K562 (cell line): ENCODE measurements around the gene COL10A1. TPM values are rescaled to one million over a fixed set of nuclear protein-coding genes. Genes with fewer than 3 reads are reported as not detected.
A peak's percentile ranks its signal among the peaks of the same experiment; 100 is the strongest.

Experiments
- CBX1 ChIP-seq: sonication (generic); IDR thresholded peaks from 2 replicates; pipeline ENCODE4 v1.6.1; 2016; ENCODE audit warnings: antibody characterized with exemption, low read depth, mild to moderate bottlenecking
- EP400 ChIP-seq: fragments of 450-650 bp; IDR thresholded peaks from 2 replicates; pipeline ENCODE4 v1.6.1; 2017; ENCODE audit warnings: antibody characterized with exemption, mild to moderate bottlenecking, moderate library complexity
- ETV5 ChIP-seq: sonication (generic); formaldehyde crosslinking; IDR thresholded peaks from 2 replicates; pipeline ENCODE4 v1.4.0; 2020; ENCODE audit warnings: low read depth, mild to moderate bottlenecking, missing genetic modification reagents
- GATAD2A ChIP-seq: fragments of 450-650 bp; IDR thresholded peaks from 2 replicates; pipeline ENCODE4 v1.6.1; 2017
- HNRNPL ChIP-seq: fragments of 200-400 bp; formaldehyde crosslinking; IDR thresholded peaks from 2 replicates; pipeline ENCODE4 v1.6.1; 2017; ENCODE audit warnings: low read depth, mild to moderate bottlenecking, low read length
- NFIC ChIP-seq: fragments of 450-650 bp; IDR thresholded peaks from 2 replicates; pipeline ENCODE4 v1.6.1; 2017; ENCODE audit warnings: mild to moderate bottlenecking, inconsistent platforms
- NR2C1 ChIP-seq, 2 experiments: fragments of 450-650 bp; IDR thresholded peaks; 2 replicates each; pipeline ENCODE4 v1.6.1; 2017; ENCODE audit warnings: mild to moderate bottlenecking in 2 of 2, antibody characterized with exemption in 1 of 2, inconsistent platforms in 1 of 2, missing compliant biosample characterization in 1 of 2, missing genetic modification characterization in 1 of 2
- NR2C2 ChIP-seq, 2 experiments: fragments of 200-800 bp in 1 of 2; sonication (Bioruptor generic) in 1 of 2; sonication (generic) in 1 of 2; formaldehyde crosslinking in 1 of 2; IDR thresholded peaks; 2 replicates each; pipeline versions ENCODE4 v1.6.1 to v1.8.0; 2016 to 2022; ENCODE audit warnings: mild to moderate bottlenecking in 1 of 2, missing compliant biosample characterization in 1 of 2, missing genetic modification characterization in 1 of 2, missing genetic modification reagents in 1 of 2
- POLR2AphosphoS5 ChIP-seq: IDR thresholded peaks from 2 replicates; pipeline ENCODE4 v1.6.1; 2011; ENCODE audit warnings: mild to moderate bottlenecking, low read depth, low read length, moderate library complexity; ENCODE audit not compliant: control insufficient read depth, insufficient read depth
- PTBP1 ChIP-seq: fragments of 200-400 bp; formaldehyde crosslinking; IDR thresholded peaks from 2 replicates; pipeline ENCODE4 v1.6.1; 2017; ENCODE audit warnings: low read depth, low read length
- RBM15 ChIP-seq: fragments of 200-400 bp; formaldehyde crosslinking; IDR thresholded peaks from 2 replicates; pipeline ENCODE4 v1.6.1; 2018; ENCODE audit warnings: mild to moderate bottlenecking, low read length, moderate library complexity; ENCODE audit not compliant: insufficient read depth
- SAP30 ChIP-seq: fragments of 200-600 bp; sonication (generic); IDR thresholded peaks from 2 replicates; pipeline ENCODE4 v1.6.1; 2012; ENCODE audit warnings: borderline replicate concordance, low read depth, mild to moderate bottlenecking, moderate library complexity, low read length, control low read depth, inconsistent platforms; ENCODE audit not compliant: insufficient read depth, poor library complexity, severe bottlenecking
- SRSF7 ChIP-seq: fragments of 200-400 bp; formaldehyde crosslinking; optimal IDR thresholded peaks from 2 replicates; pipeline ENCODE3; 2017; ENCODE audit warnings: mild to moderate bottlenecking, low read depth, low read length
- ZBTB49 ChIP-seq: sonication (generic); formaldehyde crosslinking; IDR thresholded peaks from 2 replicates; pipeline ENCODE4 v1.8.0; 2022; ENCODE audit warnings: missing genetic modification reagents, mild to moderate bottlenecking, borderline replicate concordance
- ZEB2 ChIP-seq: fragments of 450-650 bp; IDR thresholded peaks from 2 replicates; pipeline ENCODE4 v1.6.1; 2016
- ZNF146 ChIP-seq: IDR thresholded peaks from one replicate; pipeline ENCODE4 v1.6.1; 2018; ENCODE audit warnings: missing compliant biosample characterization; ENCODE audit not compliant: unreplicated experiment
- ZNF282 ChIP-seq: sonication (generic); formaldehyde crosslinking; IDR thresholded peaks from 2 replicates; pipeline ENCODE4 v1.8.1; 2023; ENCODE audit warnings: missing genetic modification reagents
- ZNF583 ChIP-seq: fragments of 250-450 bp; sonication (Bioruptor Pico); IDR thresholded peaks from 2 replicates; pipeline ENCODE4 v1.4.0; 2020
- ZNF639 ChIP-seq, 2 experiments: fragments of 200-800 bp in 1 of 2; sonication (Bioruptor generic) in 1 of 2; sonication (generic) in 1 of 2; formaldehyde crosslinking in 1 of 2; IDR thresholded peaks in 1 of 2; conservative IDR thresholded peaks in 1 of 2; 2 replicates each; pipeline versions ENCODE4 v1.5.0 to v1.6.1; 2016 to 2020; ENCODE audit warnings: missing compliant biosample characterization in 1 of 2, missing genetic modification characterization in 1 of 2, missing genetic modification reagents in 1 of 2
- polyA plus RNA-seq, 8 experiments: library from polyadenylated mRNA; depleted of rRNA in 4 of 8; stranded (reverse) in 5 of 8; unstranded in 3 of 8; fragments of >200 nt; fragmentation: Nextera tagmentation in 2 of 8; fragmentation: Illumina TruSeq in 1 of 8; extraction: Ambion mirVana in 2 of 8; extraction: Trizol in 1 of 8; gene quantifications; 2 replicates each; pipeline versions ENCODE4 v1.2.1 to v1.2.3, GENCODE V29; 2011 to 2014; ENCODE audit warnings: inconsistent platforms in 1 of 8, missing spikeins in 1 of 8
- total RNA-seq, 7 experiments: library from RNA; depleted of rRNA in 6 of 7; stranded (reverse); fragments of >200 nt in 6 of 7; fragmentation: Illumina TruSeq in 2 of 7; extraction: Trizol in 2 of 7; gene quantifications; 2 replicates each; pipeline versions ENCODE4 v1.2.1 to v1.2.3, GENCODE V29; 2011 to 2021; ENCODE audit warnings: low replicate concordance in 1 of 7

The COL10A1 gene
- total and polyA plus RNA-seq, 9 of the 15 experiments (the other 6 are each of a cell fraction or from before 2014, with no cell fraction given) = 0.06 to 0.08 TPM; not detected in 7

GRCh38 chr6:116100419-116101301, 25.3 kb downstream of the COL10A1 start, which contains the start of gene NT5DC1 (continued):
- TF ChIP-seq ETV5 (CRISPR knock-in tag) (peak; percentile 38; the same call in 1 of the 2 replicates), SAP30 (peak; percentile 4), ZBTB49 (CRISPR knock-in tag) (no peak), GATAD2A (0 out of 2 replicates have a peak, but pooled peaks have one; percentile 29), NR2C2 (CRISPR knock-in tag; IDR thresholded peaks at IDR 0.05) (no peak), NR2C2 (tag; IDR thresholded peaks at IDR 0.05) (peak; percentile 93), ZNF146 (CRISPR knock-in tag) (peak; percentile 12), NR2C1 (IDR thresholded peaks at IDR 0.05) (peak; percentile 89), NR2C1 (tag; IDR thresholded peaks at IDR 0.05) (peak; percentile 86), SRSF7 (no peak), POLR2AphosphoS5 (0 out of 2 replicates have a peak, but pooled peaks have one; percentile 48), ZNF583 (CRISPR knock-in tag) (0 out of 2 replicates have a peak, but pooled peaks have one; percentile 27), ZEB2 (0 out of 2 replicates have a peak, but pooled peaks have one; percentile 14), PTBP1 (no peak), ZNF639 (CRISPR knock-in tag; conservative IDR thresholded peaks at IDR 0.05 in 1 of 2, IDR thresholded peaks at IDR 0.05 in 1 of 2) (peak in 1 of 2 experiments; percentile 93; a peak in 2 of 4 replicates), NFIC (peak; percentile 20), EP400 (peak; percentile 81), HNRNPL (peak; percentile 76), CBX1 (peak; percentile 83), ZNF282 (CRISPR knock-in tag) (no peak), RBM15 (no peak)
